Large intestine (tissue), 3 donors: ENCODE results near the gene CACNB3. TPM values are rescaled to one million over a fixed set of nuclear protein-coding genes. Genes with fewer than 3 reads are reported as not detected.

ENCODE experiments used
- DNase-seq, 2 donors: peaks; one replicate each; pipeline versions ENCODE4 v3.0.0 to v3.0.0-alpha.2; 2013
- H3K27ac ChIP-seq: one replicate; pipeline ENCODE4 v1.5.1; 2013; ENCODE audit warnings: low read length
- H3K27me3 ChIP-seq: 2 replicates; pipeline ENCODE4 v1.6.1; 2013; ENCODE audit warnings: low read length; ENCODE audit not compliant: control insufficient read depth, insufficient read depth
- H3K36me3 ChIP-seq: 2 replicates; pipeline ENCODE4 v1.6.1; 2013; ENCODE audit warnings: low read length; ENCODE audit not compliant: control insufficient read depth, insufficient read depth
- H3K4me1 ChIP-seq: one replicate; pipeline ENCODE4 v1.6.1; 2013; ENCODE audit warnings: low read length; ENCODE audit not compliant: control insufficient read depth, insufficient read depth
- H3K4me3 ChIP-seq: one replicate; pipeline ENCODE4 v1.5.1; 2013; ENCODE audit warnings: low read length
- H3K9me3 ChIP-seq: one replicate; pipeline ENCODE4 v1.6.1; 2013; ENCODE audit warnings: mild to moderate bottlenecking, low read depth, low read length, moderate library complexity; ENCODE audit not compliant: control insufficient read depth
- WGBS: methylation state at CpG from one replicate; pipeline ENCODE4 v1.1.5; 2013; ENCODE audit warnings: low lambda C conversion rate; ENCODE audit not compliant: insufficient coverage; 5-methylcytosine and 5-hydroxymethylcytosine counted together
- polyA plus RNA-seq: library from polyadenylated mRNA; unstranded; fragments of 120-200 nt; gene quantifications from one replicate; pipeline ENCODE4 v1.2.1, GENCODE V29; 2013

The CACNB3 gene
- polyA plus RNA-seq, 1 donor, result 20.6 TPM

DNA sequence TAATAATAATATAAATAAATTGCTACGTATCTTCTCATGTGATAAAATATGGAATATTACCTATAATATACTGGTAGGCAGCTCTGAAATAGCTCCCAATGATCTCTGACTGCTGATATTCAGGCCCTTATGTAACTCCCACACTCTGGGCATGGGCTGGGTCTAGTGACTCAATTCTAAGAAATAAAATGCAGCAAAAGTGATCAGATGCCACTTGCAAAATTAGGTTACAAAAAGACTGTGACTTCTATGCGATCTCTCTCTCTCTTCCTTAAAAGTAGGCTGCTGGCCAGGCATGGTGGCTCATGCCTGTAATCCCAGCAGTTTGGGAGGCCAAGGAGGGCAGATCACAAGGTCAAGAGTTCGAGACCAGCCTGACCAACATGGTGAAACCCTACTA, 10.3 kb upstream of the CACNB3 start:
- Histone ChIP-seq H3K36me3 (no peaks in the 10 kb centered on the region), H3K27me3 (no peaks in the 10 kb centered on the region), H3K9me3 (no peaks in the 10 kb centered on the region), H3K27ac (no peak overlapping the region), H3K4me1 (peaks cover 18% of the 10 kb centered on the region), H3K4me3 (no peak overlapping the region)
- DNase-seq, result no peak
- WGBS, result no CpG with 5 or more reads among the region's 3 CpGs

DNA sequence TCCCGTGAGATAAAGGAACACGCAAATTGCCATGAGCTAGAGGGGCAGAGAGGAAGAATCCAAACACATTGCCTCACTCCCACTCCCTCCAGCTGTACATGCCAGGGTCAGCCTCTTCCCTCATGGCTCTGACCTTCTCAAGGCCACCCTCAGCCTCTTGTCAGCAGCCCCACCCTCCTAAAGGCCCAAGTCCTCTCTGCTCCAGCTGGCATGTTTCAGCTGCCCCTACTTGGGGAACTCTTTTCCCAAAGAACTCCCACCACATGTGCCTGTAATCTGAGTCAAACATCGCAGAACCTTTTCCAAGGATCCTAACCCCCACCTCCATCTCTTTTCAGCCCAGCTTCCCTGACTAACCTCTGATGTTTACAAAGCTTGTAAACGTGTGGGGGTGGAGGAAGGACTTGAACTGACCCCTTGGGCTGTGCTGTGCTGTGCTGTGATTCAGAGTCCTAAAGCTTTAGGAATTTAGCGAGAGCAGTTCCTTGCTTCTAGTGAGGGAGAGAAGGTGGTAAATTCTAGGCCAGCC, 7.3 kb upstream of the CACNB3 start:
- Histone ChIP-seq H3K27ac (peak overlapping the region; percentile 29), H3K36me3 (no peaks in the 10 kb centered on the region), H3K27me3 (no peaks in the 10 kb centered on the region), H3K4me1 (peaks cover 30% of the 10 kb centered on the region), H3K9me3 (no peaks in the 10 kb centered on the region), H3K4me3 (no peak overlapping the region)
- WGBS, result no CpG with 5 or more reads among the region's 5 CpGs
- peak in 1 of 2 donors; percentile 70 for DNase-seq

- no CpG with 5 or more reads among the region's 5 CpGs for WGBS
- peak overlapping the region; percentile 29 for H3K27ac ChIP-seq
These were observed 6.7 kb upstream of the CACNB3 start for GRCh38 chr12:48811437-48812090.

GRCh38 chr12:48812389-48812788, 5.9 kb upstream of the CACNB3 start:
- WGBS, result no CpG with 5 or more reads among the region's 2 CpGs
- Histone ChIP-seq H3K4me1 (peaks cover 38% of the 10 kb centered on the region), H3K4me3 (no peak overlapping the region), H3K9me3 (no peaks in the 10 kb centered on the region), H3K27ac (no peak overlapping the region), H3K27me3 (peaks cover 3% of the 10 kb centered on the region), H3K36me3 (no peaks in the 10 kb centered on the region)
- no peak for DNase-seq

More at GRCh38 chr12:48811437-48812090, 6.7 kb upstream of the CACNB3 start:
- Histone ChIP-seq H3K4me1 (peaks cover 36% of the 10 kb centered on the region), H3K4me3 (no peak overlapping the region), H3K36me3 (no peaks in the 10 kb centered on the region), H3K9me3 (no peaks in the 10 kb centered on the region), H3K27me3 (no peaks in the 10 kb centered on the region)
- DNase-seq, result no peak

DNA sequence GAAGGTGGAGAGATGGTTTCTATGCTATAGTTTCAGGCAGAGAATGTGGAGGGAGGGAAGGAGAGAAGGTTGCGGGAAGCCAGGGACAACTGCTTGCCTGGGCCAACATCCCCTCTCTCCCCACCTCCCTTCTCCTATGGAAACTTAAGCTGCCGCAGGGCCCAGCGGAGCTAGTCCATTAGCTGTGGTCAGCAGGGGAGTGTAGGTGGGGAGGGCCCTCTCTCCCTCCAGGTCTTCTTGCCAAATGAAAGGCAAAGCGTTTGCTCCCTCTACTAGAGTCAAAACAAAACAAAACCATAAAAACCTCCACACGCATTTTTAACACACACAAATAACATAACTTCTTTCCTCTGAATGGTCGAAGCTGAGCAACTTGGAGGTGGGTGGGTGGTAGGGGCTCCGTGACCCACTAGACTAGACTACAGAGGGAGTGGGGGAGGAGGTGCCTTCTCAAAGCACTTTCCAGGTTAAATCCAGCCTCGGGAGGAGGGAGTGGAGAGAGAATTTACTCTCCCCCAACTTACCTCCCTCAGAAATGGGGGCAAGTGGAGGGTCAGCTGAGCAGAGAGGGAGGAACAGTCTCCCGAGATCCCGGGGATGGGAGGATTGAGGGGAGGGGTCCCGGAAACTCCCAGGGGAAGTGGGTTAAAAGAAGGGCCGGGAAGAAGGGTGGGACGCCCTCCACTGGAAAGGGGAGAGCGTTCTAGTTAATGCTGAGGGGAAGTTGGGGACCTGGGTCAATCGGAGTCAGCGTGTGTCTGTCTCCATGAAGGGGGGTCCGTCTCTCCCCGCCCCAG, 4.6 kb upstream of the CACNB3 start:
- no peaks in the 10 kb centered on the region for H3K9me3 ChIP-seq
- peaks cover 4% of the 10 kb centered on the region for H3K27me3 ChIP-seq
- H3K36me3 ChIP-seq, result no peaks in the 10 kb centered on the region
- 0% methylated on average over 1 of the region's 18 CpGs for WGBS
- DNase-seq, result no peak
- no peak overlapping the region for H3K27ac ChIP-seq
- peaks cover 43% of the 10 kb centered on the region for H3K4me1 ChIP-seq
- H3K4me3 ChIP-seq, result peak overlapping the region; percentile 79

- Histone ChIP-seq H3K9me3 (no peaks in the 10 kb centered on the region), H3K27me3 (peaks cover 6% of the 10 kb centered on the region), H3K4me3 (peak overlapping the region; percentile 79), H3K4me1 (peaks cover 47% of the 10 kb centered on the region), H3K36me3 (no peaks in the 10 kb centered on the region), H3K27ac (peak overlapping the region; percentile 94)
- WGBS, result no CpG with 5 or more reads among the region's 70 CpGs
- DNase-seq, result peak; percentile 81 to 87
These were observed 3.8 kb upstream of the CACNB3 start for GRCh38 chr12:48814262-48815125.

GRCh38 chr12:48815126-48816110, 2.9 kb upstream of the CACNB3 start:
- peaks cover 44% of the 10 kb centered on the region for H3K4me1 ChIP-seq
- peaks cover 6% of the 10 kb centered on the region for H3K27me3 ChIP-seq
- H3K36me3 ChIP-seq, result no peaks in the 10 kb centered on the region
- H3K27ac ChIP-seq, result peak overlapping the region; percentile 94
- H3K9me3 ChIP-seq, result no peaks in the 10 kb centered on the region
- whole genome bisulfite sequencing, result 0% methylated on average over 3 of the region's 54 CpGs
- peak overlapping the region; percentile 79 for H3K4me3 ChIP-seq
- DNase-seq, result peak; percentile 84 to 93

GRCh38 chr12:48816143-48816854, 2.0 kb upstream of the CACNB3 start:
- DNase-seq, result no peak
- peaks cover 35% of the 10 kb centered on the region for H3K4me1 ChIP-seq

More at GRCh38 chr12:48816143-48816854, 2.0 kb upstream of the CACNB3 start:
- no peaks in the 10 kb centered on the region for H3K9me3 ChIP-seq
- peak overlapping the region; percentile 79 for H3K4me3 ChIP-seq
- peak overlapping the region; percentile 9 for H3K27ac ChIP-seq
- H3K27me3 ChIP-seq, result peaks cover 6% of the 10 kb centered on the region
- no peaks in the 10 kb centered on the region for H3K36me3 ChIP-seq
- WGBS, result no CpG with 5 or more reads among the region's 3 CpGs
